Colonic mucosa (tissue), 4 donors: ENCODE measurements around the gene CADM3. TPM values are rescaled to one million over a fixed set of nuclear protein-coding genes. Genes with fewer than 3 reads are reported as not detected.

Experiments used
- DNase-seq: peaks from one replicate; pipeline ENCODE4 v3.0.0-alpha.2; 2020
- H3K27ac ChIP-seq: fragments of 200-600 bp; one replicate; pipeline ENCODE4 v1.8.0; 2021
- H3K27me3 ChIP-seq: fragments of 200-600 bp; one replicate; pipeline ENCODE4 v1.8.0; 2021
- H3K36me3 ChIP-seq: fragments of 200-600 bp; one replicate; pipeline ENCODE4 v1.8.0; 2021
- H3K4me1 ChIP-seq: fragments of 200-600 bp; one replicate; pipeline ENCODE4 v1.8.0; 2021; ENCODE audit warnings: mild to moderate bottlenecking
- H3K4me3 ChIP-seq: fragments of 200-600 bp; one replicate; pipeline ENCODE4 v1.8.0; 2021
- H3K9ac ChIP-seq, 2 donors: one replicate each; pipeline ENCODE4 v1.7.0; 2013; ENCODE audit warnings: control low read depth in 2 of 2, low read depth in 2 of 2, low read length in 2 of 2
- H3K9me3 ChIP-seq: fragments of 200-600 bp; one replicate; pipeline ENCODE4 v1.8.0; 2021
- CTCF ChIP-seq: fragments of 200-600 bp; IDR thresholded peaks from one replicate; pipeline ENCODE4 v1.8.0; 2022; ENCODE audit warnings: antibody characterized with exemption, mild to moderate bottlenecking
- intact Hi-C: fragments of 100-400 bp; cut with DNase I; formaldehyde crosslinking; loops from one replicate; pipeline ENCODE4 v1.14.1; 2022
- total RNA-seq, 2 donors: library from RNA; stranded (reverse); fragmentation: NEBNext Ultra II Directional in 1 of 2; extraction: Animal tissue kit (Norgen Biotek cat#: 25700) in 1 of 2; gene quantifications; one replicate each; pipeline ENCODE4 v1.2.1, GENCODE V29; 2021
- donor health status: healthy.
- donor health status: DM: no; HTN: no; CAD: no.
- donor health status: DM: no; HTN: no; CAD: no.

Gene CADM3
- total RNA-seq, 2 donors from 2014 or later: 2.7 to 8.7 TPM

GRCh38 chr1:159201642-159202041 is 30.2 kb downstream of the CADM3 start:
- no peak for DNase-seq
- Histone ChIP-seq H3K4me3 (no peak overlapping the region), H3K36me3 (no peaks in the 10 kb centered on the region), H3K9me3 (no peaks in the 10 kb centered on the region), H3K9ac (no peak overlapping the region), H3K27ac (no peak overlapping the region), H3K4me1 (no peaks in the 10 kb centered on the region), H3K27me3 (no peaks in the 10 kb centered on the region)
- intact Hi-C loops: loop anchor here (10.0 kb wide), 1 partner anchor 573 kb away; no protein-coding TSS in a partner anchor
- TF ChIP-seq CTCF: no peak

DNA sequence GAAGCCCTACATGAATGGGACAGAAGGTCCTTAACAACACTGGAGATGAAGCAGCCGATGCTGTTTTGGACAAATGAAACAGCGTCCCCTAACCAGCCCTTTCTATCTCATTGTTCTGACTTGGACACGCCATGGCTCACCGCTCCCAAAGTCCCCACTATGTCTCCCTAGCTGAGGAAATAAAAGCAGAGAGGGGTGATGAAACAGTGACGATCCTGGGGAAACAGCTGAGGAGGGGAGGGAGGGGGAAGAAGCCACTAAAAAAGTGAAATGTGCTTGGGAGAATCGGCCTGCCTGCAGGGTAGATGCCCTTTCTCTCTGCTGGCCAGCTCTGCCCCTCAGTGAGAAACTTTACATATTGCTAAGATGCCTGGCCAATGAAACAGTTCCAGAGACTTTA is 32.2 kb downstream of the CADM3 start:
- no peak for TF ChIP-seq CTCF
- H3K4me1 ChIP-seq: no peaks in the 10 kb centered on the region
- no peaks in the 10 kb centered on the region for H3K9me3 ChIP-seq
- H3K27me3 ChIP-seq: no peaks in the 10 kb centered on the region
- no peak overlapping the region for H3K9ac ChIP-seq
- no peak overlapping the region for H3K27ac ChIP-seq
- intact Hi-C loops: loop anchor here (10.0 kb wide), 1 partner anchor 571 kb away; no protein-coding TSS in a partner anchor
- DNase-seq: no peak
- H3K36me3 ChIP-seq: no peaks in the 10 kb centered on the region
- no peak overlapping the region for H3K4me3 ChIP-seq

- Histone ChIP-seq H3K4me1 (no peaks in the 10 kb centered on the region), H3K9ac (no peak within 1 kb of the TSS), H3K36me3 (no peaks in the 10 kb centered on the region), H3K9me3 (no peaks in the 10 kb centered on the region), H3K27ac (no peak within 1 kb of the TSS), H3K27me3 (no peaks in the 10 kb centered on the region), H3K4me3 (no peak within 1 kb of the TSS)
- intact Hi-C loops: loop anchor here (10.0 kb wide), 1 partner anchor 570 kb away; no protein-coding TSS in a partner anchor
- TF ChIP-seq CTCF: no peak
- DNase-seq: no peak
These were observed 33.0 kb downstream of the CADM3 start, which contains the start of gene ACKR1 for GRCh38 chr1:159204161-159205141. ACKR1 (plus strand) TSS chr1:159204875; CDS start chr1:159204960, 85 bp downstream.

DNA sequence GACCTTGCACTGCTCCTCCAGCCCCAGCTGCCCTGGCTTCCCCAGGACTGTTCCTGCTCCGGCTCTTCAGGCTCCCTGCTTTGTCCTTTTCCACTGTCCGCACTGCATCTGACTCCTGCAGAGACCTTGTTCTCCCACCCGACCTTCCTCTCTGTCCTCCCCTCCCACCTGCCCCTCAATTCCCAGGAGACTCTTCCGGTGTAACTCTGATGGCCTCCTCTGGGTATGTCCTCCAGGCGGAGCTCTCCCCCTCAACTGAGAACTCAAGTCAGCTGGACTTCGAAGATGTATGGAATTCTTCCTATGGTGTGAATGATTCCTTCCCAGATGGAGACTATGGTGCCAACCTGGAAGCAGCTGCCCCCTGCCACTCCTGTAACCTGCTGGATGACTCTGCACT is 33.8 kb downstream of the CADM3 start:
- no peak overlapping the region for H3K4me3 ChIP-seq
- intact Hi-C loops: loop anchor here (10.0 kb wide), 1 partner anchor 570 kb away; no protein-coding TSS in a partner anchor

More for the DNA sequence above, 33.8 kb downstream of the CADM3 start:
- no peak for DNase-seq
- Histone ChIP-seq H3K9me3 (no peaks in the 10 kb centered on the region), H3K4me1 (no peaks in the 10 kb centered on the region), H3K27ac (no peak overlapping the region), H3K36me3 (no peaks in the 10 kb centered on the region), H3K9ac (no peak overlapping the region), H3K27me3 (no peaks in the 10 kb centered on the region)
- no peak for TF ChIP-seq CTCF
